K562 (cell line): ENCODE measurements around the gene ZKSCAN1. TPM values are rescaled to one million over a fixed set of nuclear protein-coding genes. Genes with fewer than 3 reads are reported as not detected.

ENCODE experiments used
- ATAC-seq: fragments of 200-7000 bp; cut with Tn5 transposase; 3 replicates; pipeline ENCODE4 v1.9.1; 2020; ENCODE audit warnings: moderate library complexity
- BruUV-seq: library from RNA; stranded (reverse); fragments of 400-500 nt; replicated peaks from 2 replicates; lab custom pipeline; 2021; lab: Mats Ljungman, UMichigan
- CTCF ChIA-PET: fragments of 300-600 bp; formaldehyde crosslinking; extraction: SDS; loops from one replicate; lab custom pipeline; 2021; ENCODE audit warnings: low intra/inter-chr PET ratio; lab: Yijun Ruan, JAX
- POLR2A ChIA-PET: fragments of 300-600, 350-650 bp; sonication (Branson Sonifier 250); formaldehyde crosslinking; extraction: SDS; loops from one replicate; lab custom pipeline; 2021; ENCODE audit warnings: antibody characterized with exemption, inconsistent platforms; lab: Yijun Ruan, JAX
- DNase-seq, 4 experiments: peaks; one replicate each; pipeline versions ENCODE4 v3.0.0 to v3.0.0-alpha.2; 2011 to 2018; ENCODE audit warnings: low spot score in 3 of 4, mixed read lengths in 3 of 4; ENCODE audit errors: extremely low read depth in 1 of 4
- FAIRE-seq: peaks from 2 replicates; lab custom pipeline; 2011; peaks lifted over from hg19 to GRCh38; lab: Jason Lieb, UNC
- H2AFZ ChIP-seq: 2 replicates; pipeline ENCODE4 v1.6.0; 2011; ENCODE audit warnings: low read depth, low read length, control low read depth, inconsistent platforms
- H3K27ac ChIP-seq: fragments of 200-600 bp; 3 replicates; pipeline ENCODE4 v1.8.0; 2011; ENCODE audit warnings: low read depth, mild to moderate bottlenecking, control low read depth, inconsistent platforms, low read length, moderate library complexity, mixed read lengths; ENCODE audit errors: extremely low read depth
- H3K27me3 ChIP-seq, 2 experiments: fragments of 300-600 bp in 1 of 2; 2 replicates in 1 of 2; 3 replicates in 1 of 2; pipeline versions ENCODE4 v1.6.0 to v1.8.0; 2011; ENCODE audit warnings: inconsistent platforms in 2 of 2, low read length in 2 of 2, mild to moderate bottlenecking in 1 of 2, mixed read lengths in 1 of 2, moderate library complexity in 1 of 2; ENCODE audit not compliant: control insufficient read depth in 2 of 2, insufficient read depth in 2 of 2
- H3K36me3 ChIP-seq: fragments of 300-600 bp; 3 replicates; pipeline ENCODE4 v1.8.0; 2011; ENCODE audit warnings: mild to moderate bottlenecking, low read length, inconsistent platforms; ENCODE audit not compliant: control insufficient read depth, insufficient read depth
- H3K4me1 ChIP-seq, 2 experiments: fragments of 200-600 bp in 1 of 2; replicated peaks in 1 of 2; 2 replicates in 1 of 2; 3 replicates in 1 of 2; pipeline versions ENCODE4 v1.5.1 to v1.8.0; 2011; ENCODE audit warnings: inconsistent platforms in 2 of 2, low read length in 2 of 2, mild to moderate bottlenecking in 1 of 2, mixed read lengths in 1 of 2, moderate library complexity in 1 of 2; ENCODE audit not compliant: control insufficient read depth in 2 of 2, insufficient read depth in 2 of 2
- H3K4me2 ChIP-seq: 2 replicates; pipeline ENCODE4 v1.6.1; 2011; ENCODE audit warnings: low read length, control low read depth, inconsistent platforms, mixed read lengths; ENCODE audit not compliant: insufficient read depth
- H3K4me3 ChIP-seq: fragments of 200-600 bp; sonication (generic), shearing (Covaris generic); 2 replicates; pipeline ENCODE4 v1.5.1; 2016; ENCODE audit warnings: control low read depth, inconsistent platforms
- H3K79me2 ChIP-seq: fragments of 200-600 bp; 3 replicates; pipeline ENCODE4 v1.8.0; 2011; ENCODE audit warnings: low read length, inconsistent platforms; ENCODE audit not compliant: control insufficient read depth, insufficient read depth
- H3K9ac ChIP-seq, 2 experiments: 2 replicates each; pipeline versions ENCODE4 v1.6.0 to v1.6.1; 2011; ENCODE audit warnings: low read depth in 2 of 2, low read length in 2 of 2, control low read depth in 1 of 2, inconsistent platforms in 1 of 2, mild to moderate bottlenecking in 1 of 2, mixed read lengths in 1 of 2; ENCODE audit not compliant: insufficient read depth in 1 of 2
- H3K9me1 ChIP-seq: one replicate; pipeline ENCODE4 v1.6.0; 2011; ENCODE audit warnings: inconsistent platforms, mild to moderate bottlenecking, low read length, moderate library complexity; ENCODE audit not compliant: control insufficient read depth, insufficient read depth
- H3K9me3 ChIP-seq: replicated peaks from 2 replicates; pipeline ENCODE4 v1.5.1; 2011; ENCODE audit warnings: low read depth, low read length, inconsistent platforms; ENCODE audit not compliant: control insufficient read depth, insufficient read depth
- H4K20me1 ChIP-seq: replicated peaks from 2 replicates; pipeline ENCODE4 v1.6.1; 2011; ENCODE audit warnings: low read length, inconsistent platforms, mixed read lengths; ENCODE audit not compliant: control insufficient read depth, insufficient read depth
- ETV1 ChIP-seq: fragments of 450-650 bp; conservative IDR thresholded peaks from 2 replicates; pipeline ENCODE4 v1.6.1; 2016; ENCODE audit warnings: missing genetic modification characterization, control low read depth, low read depth, missing compliant biosample characterization
- MTA3 ChIP-seq: fragments of 450-650 bp; formaldehyde crosslinking; IDR thresholded peaks from 2 replicates; pipeline ENCODE4 v1.6.1; 2017; ENCODE audit warnings: mild to moderate bottlenecking, borderline replicate concordance
- SAFB ChIP-seq: fragments of 200-400 bp; formaldehyde crosslinking; IDR thresholded peaks from 2 replicates; pipeline ENCODE4 v1.6.1; 2017; ENCODE audit warnings: low read depth, low read length, borderline replicate concordance
- SMAD4 ChIP-seq: fragments of 250-450 bp; sonication (Bioruptor Pico); conservative IDR thresholded peaks from 2 replicates; pipeline ENCODE4 v1.8.0; 2021; ENCODE audit warnings: inconsistent platforms, mild to moderate bottlenecking, moderate library complexity
- TBP ChIP-seq: optimal IDR thresholded peaks from 2 replicates; pipeline ENCODE3; 2011; ENCODE audit warnings: low read depth, low read length, improper control_type of control experiment
- TEAD4 ChIP-seq, 2 experiments: sonication (generic) in 1 of 2; formaldehyde crosslinking in 1 of 2; IDR thresholded peaks; 2 replicates each; pipeline versions ENCODE4 v1.6.1 to v1.8.0; 2012 to 2022; ENCODE audit warnings: borderline replicate concordance in 1 of 2, inconsistent platforms in 1 of 2, low read length in 1 of 2, mild to moderate bottlenecking in 1 of 2, missing genetic modification reagents in 1 of 2
- ZNF408 ChIP-seq: fragments of 250-450 bp; sonication (Bioruptor Pico); IDR thresholded peaks from 2 replicates; pipeline ENCODE4 v1.4.0; 2020; ENCODE audit warnings: low read depth, mild to moderate bottlenecking, moderate library complexity
- ZNF830 ChIP-seq: fragments of 250-450 bp; sonication (Bioruptor Pico); IDR thresholded peaks from 2 replicates; pipeline ENCODE4 v1.5.0; 2021; ENCODE audit warnings: mild to moderate bottlenecking
- WGBS: fragments of 100-300 bp; shearing (Covaris generic); methylation state at CpG from one replicate; pipeline ENCODE4 v1.1.6; 2016; ENCODE audit warnings: low coverage, mixed read lengths; ENCODE audit not compliant: insufficient coverage; ENCODE audit errors: missing lambda C conversion rate; 5-methylcytosine and 5-hydroxymethylcytosine counted together
- in situ Hi-C: fragments of 300-500 bp; cut with MboI; formaldehyde crosslinking; loops from 4 replicates; pipeline ENCODE4 v1.15.0; 2018; ENCODE audit warnings: inconsistent platforms, mixed read lengths
- intact Hi-C: fragments of 100-400 bp; cut with micrococcal nuclease; formaldehyde crosslinking; loops from 2 replicates; pipeline ENCODE4 v1.14.2; 2022
- polyA plus RNA-seq, 8 experiments: library from polyadenylated mRNA; depleted of rRNA in 4 of 8; stranded (reverse) in 5 of 8; unstranded in 3 of 8; fragments of >200 nt; fragmentation: Nextera tagmentation in 2 of 8; fragmentation: Illumina TruSeq in 1 of 8; extraction: Ambion mirVana in 2 of 8; extraction: Trizol in 1 of 8; gene quantifications; 2 replicates each; pipeline versions ENCODE4 v1.2.1 to v1.2.3, GENCODE V29; 2011 to 2014; ENCODE audit warnings: inconsistent platforms in 1 of 8, missing spikeins in 1 of 8
- total RNA-seq, 7 experiments: library from RNA; depleted of rRNA in 6 of 7; stranded (reverse); fragments of >200 nt in 6 of 7; fragmentation: Illumina TruSeq in 2 of 7; extraction: Trizol in 2 of 7; gene quantifications; 2 replicates each; pipeline versions ENCODE4 v1.2.1 to v1.2.3, GENCODE V29; 2011 to 2021; ENCODE audit warnings: low replicate concordance in 1 of 7
- TF ChIP-seq, protein P1 (sequence below): fragments of 450-650 bp; formaldehyde crosslinking; IDR thresholded peaks from 2 replicates; pipeline ENCODE4 v1.4.0; 2020; ENCODE audit warnings: mild to moderate bottlenecking, moderate library complexity
- TF ChIP-seq, protein P2 (sequence below): IDR thresholded peaks from 3 replicates; pipeline ENCODE4 v1.6.1; 2011; ENCODE audit warnings: borderline replicate concordance, mild to moderate bottlenecking, moderate library complexity; ENCODE audit not compliant: insufficient read length; ENCODE audit errors: extremely low read depth
- TF ChIP-seq, protein P3 (sequence below), 3 experiments: IDR thresholded peaks in 2 of 3; conservative IDR thresholded peaks in 1 of 3; 2 replicates each; pipeline ENCODE4 v1.5.1; 2011 to 2012; ENCODE audit warnings: low read length in 3 of 3, mild to moderate bottlenecking in 3 of 3, control low read depth in 2 of 3, improper control_type of control experiment in 1 of 3, inconsistent platforms in 1 of 3, low read depth in 1 of 3, mixed read lengths in 1 of 3, moderate library complexity in 1 of 3; ENCODE audit not compliant: insufficient read depth in 2 of 3
- TF ChIP-seq, protein P4 (sequence below): fragments of 450-650 bp; IDR thresholded peaks from 2 replicates; pipeline ENCODE4 v1.6.1; 2018; ENCODE audit warnings: mild to moderate bottlenecking, low read depth; ENCODE audit not compliant: partially characterized antibody

The ZKSCAN1 gene
- total and polyA plus RNA-seq, 9 of the 15 experiments (the other 6 are each of a cell fraction or from before 2014, with no cell fraction given): 5.3 to 43.0 (median 23.2) TPM

DNA sequence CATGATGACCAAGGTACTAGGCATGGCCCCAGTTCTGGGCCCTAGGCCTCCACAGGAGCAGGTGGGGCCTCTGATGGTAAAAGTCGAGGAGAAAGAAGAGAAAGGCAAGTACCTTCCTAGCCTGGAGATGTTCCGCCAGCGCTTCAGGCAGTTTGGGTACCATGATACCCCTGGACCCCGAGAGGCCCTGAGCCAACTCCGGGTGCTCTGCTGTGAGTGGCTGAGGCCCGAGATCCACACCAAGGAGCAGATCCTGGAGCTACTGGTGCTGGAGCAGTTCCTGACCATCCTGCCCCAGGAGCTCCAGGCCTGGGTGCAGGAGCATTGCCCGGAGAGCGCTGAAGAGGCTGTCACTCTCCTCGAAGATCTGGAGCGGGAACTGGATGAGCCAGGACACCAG, 41.6 kb downstream of the ZKSCAN1 start (continued):
- TF ChIP-seq, protein P1, sequence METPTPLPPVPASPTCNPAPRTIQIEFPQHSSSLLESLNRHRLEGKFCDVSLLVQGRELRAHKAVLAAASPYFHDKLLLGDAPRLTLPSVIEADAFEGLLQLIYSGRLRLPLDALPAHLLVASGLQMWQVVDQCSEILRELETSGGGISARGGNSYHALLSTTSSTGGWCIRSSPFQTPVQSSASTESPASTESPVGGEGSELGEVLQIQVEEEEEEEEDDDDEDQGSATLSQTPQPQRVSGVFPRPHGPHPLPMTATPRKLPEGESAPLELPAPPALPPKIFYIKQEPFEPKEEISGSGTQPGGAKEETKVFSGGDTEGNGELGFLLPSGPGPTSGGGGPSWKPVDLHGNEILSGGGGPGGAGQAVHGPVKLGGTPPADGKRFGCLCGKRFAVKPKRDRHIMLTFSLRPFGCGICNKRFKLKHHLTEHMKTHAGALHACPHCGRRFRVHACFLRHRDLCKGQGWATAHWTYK (CRISPR knock-in tag): no peak
- TF ChIP-seq TEAD4 (IDR thresholded peaks at IDR 0.05; ENCODE audit: low read length) (no peak), TEAD4 (CRISPR knock-in tag; IDR thresholded peaks at IDR 0.05; ENCODE audit: borderline replicate concordance) (no peak), ETV1 (tag) (no peak), SAFB (no peak)

DNA sequence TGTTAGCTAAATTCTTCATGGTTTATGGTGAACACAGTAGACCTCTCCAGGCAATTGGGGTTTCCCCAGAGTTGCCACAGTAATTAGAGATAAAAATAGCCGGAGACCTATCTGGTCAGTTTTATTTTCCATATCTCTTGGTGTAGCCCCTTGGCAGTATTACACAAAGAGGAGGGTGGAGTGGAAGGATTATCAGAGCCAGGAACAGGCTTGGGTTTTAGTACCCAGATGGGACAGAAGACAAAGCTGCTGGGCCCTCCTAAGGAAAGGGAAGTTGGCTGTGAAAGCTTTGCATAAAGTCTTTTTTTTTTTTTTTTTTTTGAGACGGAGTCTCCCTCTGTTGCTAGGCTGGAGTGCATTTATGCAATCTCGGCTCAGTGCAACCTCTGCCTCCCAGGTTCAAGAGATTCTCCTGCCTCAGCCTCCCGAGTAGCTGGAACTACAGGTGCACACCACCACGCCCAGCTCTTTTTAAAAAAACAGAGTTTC, 43.9 kb downstream of the ZKSCAN1 start:
- Histone ChIP-seq H3K9me1 (no peaks in the 10 kb centered on the region), H3K9ac (no peak overlapping the region), H4K20me1 (no peaks in the 10 kb centered on the region), H2AFZ (no peak overlapping the region), H3K36me3 (peaks cover 56% of the 10 kb centered on the region), H3K27me3 (no peaks in the 10 kb centered on the region), H3K79me2 (no peaks in the 10 kb centered on the region), H3K4me3 (no peak overlapping the region), H3K4me2 (no peak overlapping the region), H3K27ac (no peak overlapping the region), H3K9me3 (no peaks in the 10 kb centered on the region), H3K4me1 (peaks cover 5 to 10% of the 10 kb centered on the region in 2 experiments; a peak in 3 of 5 replicates)
- in situ Hi-C loops (no loop called here), intact Hi-C loops (no loop called here)
- DNase-seq: no peak
- no TSS peak for BruUV-seq
- WGBS: 78% methylated on average over 4 of the region's 5 CpGs
- no peak for ATAC-seq
- ChIA-PET POLR2A (interaction anchor here (0.7 to 1.9 kb wide), 3 partner anchors 10 to 73 kb away, joined by 3 to 8 read pairs (median 4); partner anchors contain the start of gene ZSCAN21), CTCF (interaction anchor here (0.6 kb wide), 1 partner anchor 23 kb away, joined by 3 read pairs; no protein-coding TSS in a partner anchor)
- no peak for FAIRE-seq
- TF ChIP-seq ZNF408 (CRISPR knock-in tag) (no peak), MTA3 (no peak), TBP (no peak), SMAD4 (no peak), ZNF830 (CRISPR knock-in tag) (no peak)
- TF ChIP-seq, protein P2, sequence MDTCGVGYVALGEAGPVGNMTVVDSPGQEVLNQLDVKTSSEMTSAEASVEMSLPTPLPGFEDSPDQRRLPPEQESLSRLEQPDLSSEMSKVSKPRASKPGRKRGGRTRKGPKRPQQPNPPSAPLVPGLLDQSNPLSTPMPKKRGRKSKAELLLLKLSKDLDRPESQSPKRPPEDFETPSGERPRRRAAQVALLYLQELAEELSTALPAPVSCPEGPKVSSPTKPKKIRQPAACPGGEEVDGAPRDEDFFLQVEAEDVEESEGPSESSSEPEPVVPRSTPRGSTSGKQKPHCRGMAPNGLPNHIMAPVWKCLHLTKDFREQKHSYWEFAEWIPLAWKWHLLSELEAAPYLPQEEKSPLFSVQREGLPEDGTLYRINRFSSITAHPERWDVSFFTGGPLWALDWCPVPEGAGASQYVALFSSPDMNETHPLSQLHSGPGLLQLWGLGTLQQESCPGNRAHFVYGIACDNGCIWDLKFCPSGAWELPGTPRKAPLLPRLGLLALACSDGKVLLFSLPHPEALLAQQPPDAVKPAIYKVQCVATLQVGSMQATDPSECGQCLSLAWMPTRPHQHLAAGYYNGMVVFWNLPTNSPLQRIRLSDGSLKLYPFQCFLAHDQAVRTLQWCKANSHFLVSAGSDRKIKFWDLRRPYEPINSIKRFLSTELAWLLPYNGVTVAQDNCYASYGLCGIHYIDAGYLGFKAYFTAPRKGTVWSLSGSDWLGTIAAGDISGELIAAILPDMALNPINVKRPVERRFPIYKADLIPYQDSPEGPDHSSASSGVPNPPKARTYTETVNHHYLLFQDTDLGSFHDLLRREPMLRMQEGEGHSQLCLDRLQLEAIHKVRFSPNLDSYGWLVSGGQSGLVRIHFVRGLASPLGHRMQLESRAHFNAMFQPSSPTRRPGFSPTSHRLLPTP: no peak
- TF ChIP-seq, protein P3, sequence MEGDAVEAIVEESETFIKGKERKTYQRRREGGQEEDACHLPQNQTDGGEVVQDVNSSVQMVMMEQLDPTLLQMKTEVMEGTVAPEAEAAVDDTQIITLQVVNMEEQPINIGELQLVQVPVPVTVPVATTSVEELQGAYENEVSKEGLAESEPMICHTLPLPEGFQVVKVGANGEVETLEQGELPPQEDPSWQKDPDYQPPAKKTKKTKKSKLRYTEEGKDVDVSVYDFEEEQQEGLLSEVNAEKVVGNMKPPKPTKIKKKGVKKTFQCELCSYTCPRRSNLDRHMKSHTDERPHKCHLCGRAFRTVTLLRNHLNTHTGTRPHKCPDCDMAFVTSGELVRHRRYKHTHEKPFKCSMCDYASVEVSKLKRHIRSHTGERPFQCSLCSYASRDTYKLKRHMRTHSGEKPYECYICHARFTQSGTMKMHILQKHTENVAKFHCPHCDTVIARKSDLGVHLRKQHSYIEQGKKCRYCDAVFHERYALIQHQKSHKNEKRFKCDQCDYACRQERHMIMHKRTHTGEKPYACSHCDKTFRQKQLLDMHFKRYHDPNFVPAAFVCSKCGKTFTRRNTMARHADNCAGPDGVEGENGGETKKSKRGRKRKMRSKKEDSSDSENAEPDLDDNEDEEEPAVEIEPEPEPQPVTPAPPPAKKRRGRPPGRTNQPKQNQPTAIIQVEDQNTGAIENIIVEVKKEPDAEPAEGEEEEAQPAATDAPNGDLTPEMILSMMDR (IDR thresholded peaks at IDR 0.05 in 2 of 3, conservative IDR thresholded peaks at IDR 0.05 in 1 of 3; ENCODE audit: insufficient read depth in 2 of 3, low read depth in 1 of 3, low read length in 3 of 3): no peak
- TF ChIP-seq, protein P4, sequence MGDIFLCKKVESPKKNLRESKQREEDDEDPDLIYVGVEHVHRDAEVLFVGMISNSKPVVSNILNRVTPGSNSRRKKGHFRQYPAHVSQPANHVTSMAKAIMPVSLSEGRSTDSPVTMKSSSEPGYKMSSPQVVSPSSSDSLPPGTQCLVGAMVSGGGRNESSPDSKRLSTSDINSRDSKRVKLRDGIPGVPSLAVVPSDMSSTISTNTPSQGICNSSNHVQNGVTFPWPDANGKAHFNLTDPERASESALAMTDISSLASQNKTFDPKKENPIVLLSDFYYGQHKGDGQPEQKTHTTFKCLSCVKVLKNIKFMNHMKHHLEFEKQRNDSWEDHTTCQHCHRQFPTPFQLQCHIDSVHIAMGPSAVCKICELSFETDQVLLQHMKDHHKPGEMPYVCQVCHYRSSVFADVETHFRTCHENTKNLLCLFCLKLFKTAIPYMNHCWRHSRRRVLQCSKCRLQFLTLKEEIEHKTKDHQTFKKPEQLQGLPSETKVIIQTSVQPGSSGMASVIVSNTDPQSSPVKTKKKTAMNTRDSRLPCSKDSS: no peak
